ENCODE data around the gene LIN52.
"Not testable (repeated sequence)": the region's sequence is repeated elsewhere in the genome, so short reads cannot be mapped to it uniquely, and the experiment has no call there.

The LIN52 gene

DNA sequence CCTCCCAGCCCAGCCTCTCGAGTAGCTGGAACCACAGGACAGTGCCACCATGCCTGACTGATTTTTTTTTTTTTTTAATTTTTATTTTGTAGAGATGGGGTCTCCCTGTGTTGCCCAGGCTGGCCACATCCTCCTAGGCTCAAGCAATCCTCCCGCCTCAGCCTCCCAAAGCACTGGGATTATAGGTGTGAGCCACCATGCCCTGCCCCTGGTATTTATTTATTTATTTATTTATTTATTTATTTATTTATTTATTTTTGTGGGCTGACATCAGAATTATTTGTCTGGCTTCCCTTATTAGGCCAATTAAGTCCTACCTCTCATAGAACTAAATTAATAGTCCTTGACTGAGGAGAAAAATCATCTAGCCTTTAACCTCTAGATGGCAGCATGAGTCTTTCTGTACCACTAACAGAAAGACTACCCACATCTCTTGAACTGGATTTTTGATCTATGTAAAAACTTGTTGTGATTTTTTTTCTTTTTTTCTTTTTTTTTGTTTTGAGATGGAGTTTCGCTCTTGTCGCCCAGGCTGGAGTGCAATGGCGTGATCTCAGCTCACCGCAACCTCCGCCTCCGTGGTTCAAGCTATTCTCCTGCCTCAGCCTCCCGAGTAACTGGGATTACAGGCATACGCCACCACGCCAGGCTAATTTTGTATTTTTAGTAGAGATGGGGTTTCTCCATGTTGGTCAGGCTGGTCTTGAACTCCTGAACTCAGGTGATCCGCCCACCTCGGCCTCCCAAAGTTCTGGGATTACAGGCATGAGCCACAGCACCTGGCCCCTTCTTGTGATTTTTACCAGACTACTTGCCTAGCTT, 26.9 kb downstream of the LIN52 start:
- DNase-seq: not testable (repeated sequence)

DNA sequence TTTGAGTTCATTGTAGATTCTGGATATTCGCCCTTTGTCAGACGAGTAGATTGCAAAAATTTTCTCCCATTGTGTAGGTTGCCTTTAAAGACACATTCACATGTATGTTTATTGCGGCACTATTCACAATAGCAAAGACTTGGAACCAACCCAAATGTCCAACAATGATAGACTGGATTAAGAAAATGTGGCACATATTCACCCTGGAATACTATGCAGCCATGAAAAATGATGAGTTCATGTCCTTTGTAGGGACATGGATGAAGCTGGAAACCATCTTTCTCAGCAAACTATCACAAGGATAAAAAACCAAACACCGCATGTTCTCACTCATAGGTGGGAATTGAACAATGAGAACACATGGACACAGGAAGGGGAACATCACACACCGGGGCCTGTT, 40.7 kb downstream of the LIN52 start:
- DNase-seq: not testable (repeated sequence)

DNA sequence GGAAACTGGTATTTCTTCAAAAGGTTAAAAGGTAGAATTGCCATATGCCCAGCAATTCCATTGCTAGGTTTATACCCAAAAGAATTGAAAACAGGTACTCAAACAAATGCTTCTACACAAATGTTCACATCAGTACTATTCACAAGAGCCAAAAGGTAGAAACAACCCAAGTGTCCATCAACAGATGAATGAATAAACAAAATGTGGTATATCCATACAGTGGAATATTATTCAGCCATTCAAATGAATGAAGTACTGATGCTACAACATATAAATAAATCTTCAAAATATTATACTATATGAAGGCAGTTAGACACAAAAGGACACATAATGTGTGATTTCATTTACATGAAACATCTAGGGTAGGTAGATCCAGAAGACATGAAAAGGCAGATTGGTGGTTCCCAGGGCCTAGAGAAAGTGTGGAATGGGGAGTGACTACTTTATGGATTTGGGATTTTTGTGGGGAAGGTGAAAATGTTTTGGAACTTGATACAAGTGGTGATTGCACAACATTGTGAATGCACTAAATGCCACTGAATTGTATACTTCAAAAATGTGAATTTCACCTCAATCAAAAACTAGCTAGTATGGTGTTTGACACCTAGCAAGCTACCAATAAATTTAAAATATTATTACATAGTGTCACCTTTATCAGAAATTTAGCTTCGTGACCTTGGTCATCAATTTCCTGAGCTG, 41.7 kb downstream of the LIN52 start:
- DNase-seq: no peak

DNA sequence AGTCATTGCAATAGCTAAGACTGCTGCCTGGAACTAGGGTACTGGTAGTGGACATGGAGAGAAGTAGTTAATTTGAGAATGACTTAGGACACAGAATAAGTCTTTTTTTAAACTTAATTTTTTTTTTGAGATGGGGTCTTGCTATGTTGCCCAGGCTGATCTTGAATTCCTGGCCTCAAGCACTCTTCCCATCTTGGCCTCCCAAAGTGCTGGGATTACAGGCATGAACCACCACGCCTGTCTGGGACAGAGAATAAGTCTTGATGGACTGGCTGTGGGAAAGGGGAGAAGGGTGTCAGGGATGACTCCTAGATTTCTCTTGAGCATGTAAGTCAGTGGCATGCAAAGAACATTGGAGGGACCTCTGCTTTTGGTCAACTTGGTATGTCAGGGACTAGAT, 42.9 kb downstream of the LIN52 start:
- no peak for DNase-seq

DNA sequence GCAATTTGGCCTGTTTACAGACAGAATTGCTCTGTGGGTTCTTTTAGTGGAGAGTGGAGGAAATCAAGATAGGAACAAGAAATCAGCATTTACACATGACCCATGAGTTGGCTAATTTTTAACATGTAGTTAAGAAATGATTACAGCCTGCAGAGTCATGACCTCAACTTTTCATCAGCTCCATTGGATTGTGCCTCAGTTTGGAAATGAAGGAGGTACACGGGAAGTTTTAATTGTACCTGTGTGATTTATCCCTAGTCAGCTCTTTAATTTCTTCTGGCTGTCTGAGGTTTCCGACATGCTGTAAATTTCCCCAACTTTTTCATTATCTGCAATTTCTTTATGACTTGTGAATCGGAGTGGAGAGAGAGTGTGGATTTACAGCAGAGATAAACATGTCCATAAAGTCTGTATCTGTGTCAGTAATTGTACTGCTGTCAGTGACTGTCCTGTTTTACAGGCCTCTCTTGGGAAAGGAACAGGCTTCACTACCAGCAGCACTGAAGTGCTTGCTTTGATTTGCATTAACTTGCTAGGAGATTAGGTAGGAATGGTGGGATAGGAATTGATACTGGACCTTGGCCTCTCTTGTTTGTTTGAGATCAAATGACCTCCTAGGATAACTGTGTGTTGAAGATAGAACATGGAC, 49.2 kb downstream of the LIN52 start:
- DNase-seq: no peak

- DNase-seq: no peak
Observed at GRCh38 chr14:74134484-74134883, 49.7 kb downstream of the LIN52 start.

- DNase-seq: no peak
Observed at GRCh38 chr14:74135426-74135825, 50.7 kb downstream of the LIN52 start.

DNA sequence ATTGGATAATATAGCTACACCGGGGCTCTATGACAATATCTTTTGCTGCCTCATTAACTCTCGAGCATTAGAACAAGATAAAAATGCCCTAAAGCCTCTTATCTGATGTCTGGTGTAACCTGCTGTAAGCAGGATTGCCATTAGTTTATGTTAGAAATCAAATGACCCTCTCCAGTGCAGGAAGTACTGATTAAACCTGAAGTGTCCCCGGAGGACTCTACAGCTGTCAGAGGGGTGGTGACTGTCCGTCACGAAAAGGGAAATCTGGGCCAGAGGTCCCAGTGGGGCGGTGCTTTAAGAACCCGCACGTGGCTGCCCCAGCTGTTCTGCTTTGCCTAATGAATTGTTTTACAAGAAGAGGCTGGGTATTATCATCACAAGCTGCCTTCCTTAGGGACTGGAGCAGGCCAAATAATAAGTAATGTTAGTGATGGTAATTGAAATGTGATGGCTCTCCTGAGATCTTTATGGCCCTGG, 55.7 kb downstream of the LIN52 start:
- no peak for DNase-seq

DNA sequence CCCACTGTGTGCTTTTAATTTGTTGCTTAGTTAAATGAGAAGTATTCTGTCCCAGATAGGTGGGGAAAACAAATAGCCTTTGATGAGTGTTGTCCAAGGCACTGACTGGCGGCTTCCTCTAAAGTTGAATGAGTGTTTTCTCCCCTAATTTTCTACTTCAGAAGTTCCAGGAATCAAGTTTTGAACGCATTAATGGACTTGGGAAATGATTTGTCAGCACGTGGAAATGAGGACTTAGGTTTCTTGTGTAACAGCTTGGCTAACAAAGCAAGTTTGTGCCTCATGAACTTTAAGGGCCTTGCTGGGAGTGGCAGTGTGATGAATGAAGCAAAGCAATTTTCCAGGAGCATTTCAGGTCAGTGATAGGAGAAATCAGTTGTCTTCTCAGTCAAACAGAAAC, 56.9 kb downstream of the LIN52 start:
- DNase-seq: no peak

DNA sequence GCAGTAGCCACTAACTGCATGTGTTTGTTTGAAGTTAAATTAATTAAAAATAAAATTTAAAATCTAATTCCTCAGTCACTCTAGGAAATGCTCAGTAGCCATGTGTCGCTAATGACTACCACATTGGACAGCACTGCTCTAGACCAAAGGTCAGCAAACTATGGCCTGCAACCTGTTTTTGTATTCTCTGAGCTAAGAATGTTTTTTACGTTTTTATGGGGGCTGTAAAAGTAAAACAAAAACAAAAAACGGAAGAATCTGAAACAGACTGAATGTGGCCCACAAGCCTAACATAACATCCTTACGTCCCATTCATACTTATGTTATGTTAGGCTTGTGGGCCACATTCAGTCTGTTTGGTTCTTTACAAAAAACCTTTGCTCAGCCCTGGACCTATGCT, 57.8 kb downstream of the LIN52 start:
- no peak for DNase-seq

DNA sequence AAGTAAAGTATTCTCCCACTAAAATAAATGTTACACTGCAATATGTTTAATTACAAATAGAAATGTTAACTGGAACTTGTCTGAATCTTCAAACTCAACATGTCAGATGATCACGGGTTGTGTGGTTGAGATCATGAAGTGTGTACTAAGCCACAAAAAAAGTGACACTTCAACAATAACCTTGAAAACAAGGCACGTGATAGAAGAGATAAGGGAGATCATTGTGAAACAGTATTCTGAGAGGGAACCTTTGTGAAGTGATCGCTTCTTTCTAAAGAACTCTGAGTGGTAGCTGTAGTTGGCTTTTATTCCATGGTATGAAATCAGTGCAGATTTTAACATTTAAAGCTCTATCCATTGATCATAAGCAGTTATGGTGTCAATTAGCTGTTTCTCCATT, 60.0 kb downstream of the LIN52 start:
- no peak for DNase-seq

DNA sequence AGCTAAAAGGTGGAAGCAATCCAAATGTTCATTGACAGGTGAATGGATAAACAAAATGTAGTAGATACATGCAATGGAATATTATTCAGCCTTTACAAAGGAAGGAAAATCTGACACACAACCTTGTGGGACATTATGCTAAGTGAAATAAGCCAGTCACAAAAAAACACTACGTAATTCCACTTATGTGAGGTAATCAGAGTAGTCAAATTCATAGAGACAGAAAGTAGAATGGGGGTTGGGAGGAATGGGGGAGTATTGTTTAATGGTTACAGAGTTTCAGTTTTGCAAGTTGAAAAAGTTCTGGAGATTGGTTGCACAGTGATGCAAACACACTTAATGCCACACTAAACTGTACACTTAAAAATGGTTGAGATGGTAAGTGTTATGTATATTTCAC, 62.8 kb downstream of the LIN52 start:
- DNase-seq: no peak

DNA sequence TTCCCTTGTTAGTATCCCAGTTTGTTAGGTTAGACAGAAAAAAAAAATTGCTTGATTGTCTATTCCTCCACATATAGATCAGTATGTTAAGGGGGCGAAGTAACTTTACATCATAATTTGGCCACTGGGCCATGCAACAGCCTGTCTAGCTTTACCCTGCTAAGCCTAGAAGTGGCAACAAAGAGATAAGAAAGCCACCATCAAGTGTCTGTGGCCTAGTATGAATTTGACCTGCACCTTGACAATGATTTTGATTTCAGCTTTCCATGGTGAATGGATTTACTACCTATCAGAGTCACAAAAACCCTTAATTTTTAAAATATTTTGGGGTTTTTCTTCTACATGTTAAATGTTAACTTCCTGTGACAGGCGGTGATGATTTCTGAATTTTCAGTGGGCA, 63.9 kb downstream of the LIN52 start:
- no peak for DNase-seq

- DNase-seq: no peak
Observed at GRCh38 chr14:74155287-74155686, 70.5 kb downstream of the LIN52 start.

DNA sequence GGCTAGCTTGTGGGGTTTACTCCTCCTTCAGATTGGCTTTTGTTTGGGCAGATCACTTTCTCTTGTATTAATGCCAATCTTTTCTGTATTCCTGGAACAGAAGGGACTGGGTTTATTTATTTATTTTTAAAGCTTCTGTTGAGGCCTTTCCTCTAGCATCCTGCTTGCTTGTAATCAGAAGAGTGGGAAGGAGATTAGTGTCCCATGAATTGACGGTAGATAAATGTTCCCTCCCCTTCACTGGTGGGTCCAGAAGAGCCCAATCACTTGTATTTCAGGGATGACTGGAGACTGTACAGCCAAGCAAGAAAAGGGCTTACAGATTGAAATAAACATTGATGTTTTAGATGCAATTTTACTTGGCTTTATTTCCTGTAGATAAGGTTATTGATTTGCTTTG, 71.0 kb downstream of the LIN52 start:
- no peak for DNase-seq

GRCh38 chr14:74160763-74161162, 76.0 kb downstream of the LIN52 start:
- no peak for DNase-seq

GRCh38 chr14:74161526-74162158, 76.9 kb downstream of the LIN52 start:
- no peak for DNase-seq

DNA sequence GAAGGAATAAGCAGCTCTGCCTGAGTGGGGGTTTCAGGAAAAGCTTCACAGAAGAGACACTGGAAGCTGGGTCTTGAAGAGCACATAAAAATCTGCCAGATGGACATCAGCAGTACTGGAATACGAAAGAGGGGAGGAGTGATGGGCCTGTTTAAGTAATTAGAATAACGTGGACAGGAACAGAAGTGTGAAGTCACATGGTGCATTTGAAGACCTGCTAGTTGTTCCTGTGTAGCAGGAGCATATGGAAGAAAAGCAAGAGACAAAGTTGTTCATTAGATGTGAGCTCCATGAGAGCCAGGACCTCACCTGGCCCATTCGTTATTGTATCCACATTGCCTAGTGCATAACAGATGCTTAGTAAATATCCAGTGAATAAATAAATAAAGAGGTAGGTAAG, 85.2 kb downstream of the LIN52 start:
- no peak for DNase-seq

GRCh38 chr14:74176400-74176793, 91.6 kb downstream of the LIN52 start:
- no peak for DNase-seq

DNA sequence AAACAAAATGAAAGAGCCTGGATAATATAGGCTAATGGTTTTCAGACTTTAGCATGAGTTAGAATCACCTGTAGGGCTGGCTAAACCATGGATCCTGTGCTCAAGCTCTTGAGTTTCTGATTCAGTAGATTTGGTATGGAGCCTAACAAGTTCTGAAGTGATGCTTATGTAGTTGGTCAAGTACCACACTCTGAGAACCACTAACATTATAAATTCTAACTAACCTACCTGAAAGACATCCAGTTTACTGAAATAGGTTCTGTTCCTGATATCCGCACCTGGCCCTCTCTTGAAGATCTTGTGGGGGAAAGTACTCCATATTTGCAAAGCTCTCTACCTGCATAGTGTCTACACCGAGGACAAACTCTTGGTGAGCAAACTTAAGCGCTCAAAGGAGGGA, 95.1 kb downstream of the LIN52 start:
- no peak for DNase-seq

DNA sequence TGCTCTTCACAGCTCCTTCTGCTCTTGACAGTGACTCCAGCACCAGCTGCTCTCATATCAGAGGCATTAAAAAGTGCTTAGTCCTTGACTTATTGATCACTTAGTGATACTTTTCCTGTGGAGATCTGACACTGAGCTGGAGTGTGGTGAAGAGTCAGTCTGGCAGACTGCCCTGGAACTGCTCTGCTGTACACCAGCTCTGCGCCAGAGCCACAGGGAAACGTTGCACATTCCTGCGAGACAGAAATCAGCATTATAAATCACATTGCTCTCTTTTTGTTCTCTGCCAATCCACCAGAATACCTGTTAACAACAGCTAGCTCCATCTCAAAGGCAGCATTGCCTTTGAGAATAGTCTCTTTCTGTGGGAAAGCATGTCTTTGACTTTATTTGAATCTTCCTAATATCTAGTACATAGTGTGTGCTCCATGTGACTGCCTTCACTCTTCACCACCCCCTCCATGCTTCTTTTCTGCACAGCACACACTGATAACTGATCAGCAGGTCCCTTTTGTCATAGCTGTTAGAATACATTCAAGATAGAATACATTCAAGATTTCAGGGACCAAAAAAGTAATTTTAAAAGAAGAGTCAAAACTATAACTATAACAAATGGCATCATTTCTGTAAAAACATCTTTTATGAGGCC, 106.3 kb downstream of the LIN52 start:
- no peak for DNase-seq

DNA sequence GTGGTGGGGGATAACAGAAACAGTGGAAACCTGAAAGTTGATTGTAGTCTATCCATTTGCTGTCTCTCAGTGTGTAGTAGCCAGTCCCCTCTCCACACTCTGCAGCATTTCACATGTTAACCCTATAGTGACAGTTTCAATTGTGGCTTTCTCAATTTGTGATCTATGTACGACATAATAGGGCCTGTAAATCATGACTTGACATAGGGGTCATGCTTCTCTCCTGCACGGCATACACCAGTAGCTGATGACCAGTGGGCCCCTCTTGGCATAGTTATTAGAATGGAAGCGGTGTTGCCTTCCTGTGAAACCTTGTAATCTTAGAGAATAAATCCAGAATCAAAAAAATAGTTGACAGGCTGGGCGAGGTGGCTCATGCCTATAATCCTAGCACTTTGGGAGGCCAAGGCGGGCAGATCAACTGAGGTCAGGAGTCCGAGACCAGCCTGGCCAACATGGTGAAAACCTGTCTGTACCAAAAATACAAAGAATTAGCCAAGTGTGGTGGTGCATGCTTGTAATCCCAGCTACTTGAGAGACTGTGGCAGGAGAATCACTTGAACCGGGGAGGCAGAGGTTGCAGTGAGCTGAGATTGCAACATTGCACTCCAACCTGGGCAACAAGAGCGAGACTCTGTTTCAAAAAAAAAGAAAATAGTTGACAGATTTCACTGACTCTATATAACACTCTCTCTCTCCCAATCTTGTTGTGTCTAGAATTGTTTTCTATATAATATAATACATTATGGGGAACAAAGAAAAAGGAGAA, 109.9 kb downstream of the LIN52 start:
- DNase-seq: no peak
